Testis (tissue), 2 donors: Measurements from ENCODE around the gene PPM1F.

ENCODE experiments used
- POLR2A ChIP-seq: fragments of 450-650 bp; IDR thresholded peaks from one replicate; pipeline ENCODE4 v1.6.1; 2017; ENCODE audit warnings: antibody characterized with exemption, mild to moderate bottlenecking, moderate library complexity
- TF ChIP-seq, protein P1 (sequence below), 3 experiments: fragments of 450-650 bp in 2 of 3; fragments of 200-600 bp in 1 of 3; sonication (generic) in 1 of 3; IDR thresholded peaks; one replicate each; pipeline ENCODE4 v1.5.1; 2016 to 2019; ENCODE audit warnings: antibody characterized with exemption in 3 of 3, mild to moderate bottlenecking in 2 of 3, moderate library complexity in 1 of 3

DNA sequence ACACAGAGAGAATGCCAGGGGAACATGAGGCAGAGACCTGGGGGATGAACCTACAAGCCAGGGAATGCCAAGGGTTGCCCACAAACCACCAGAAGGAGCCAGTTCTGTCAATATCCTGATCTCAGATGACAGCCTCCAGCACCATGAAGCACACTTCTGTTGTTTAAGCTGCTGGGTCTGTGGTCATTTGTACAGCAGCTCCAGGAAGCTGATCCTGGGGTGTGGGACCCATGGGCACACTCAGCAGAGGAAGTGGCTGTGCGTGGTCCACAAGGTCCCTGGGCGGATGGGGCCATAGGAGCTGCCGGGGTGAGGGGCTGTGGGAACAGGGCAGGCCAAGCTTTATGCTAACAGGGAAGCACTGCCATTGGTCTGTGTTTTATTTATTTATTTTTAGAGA is 12.1 kb downstream of the PPM1F start:
- TF ChIP-seq, protein P1, sequence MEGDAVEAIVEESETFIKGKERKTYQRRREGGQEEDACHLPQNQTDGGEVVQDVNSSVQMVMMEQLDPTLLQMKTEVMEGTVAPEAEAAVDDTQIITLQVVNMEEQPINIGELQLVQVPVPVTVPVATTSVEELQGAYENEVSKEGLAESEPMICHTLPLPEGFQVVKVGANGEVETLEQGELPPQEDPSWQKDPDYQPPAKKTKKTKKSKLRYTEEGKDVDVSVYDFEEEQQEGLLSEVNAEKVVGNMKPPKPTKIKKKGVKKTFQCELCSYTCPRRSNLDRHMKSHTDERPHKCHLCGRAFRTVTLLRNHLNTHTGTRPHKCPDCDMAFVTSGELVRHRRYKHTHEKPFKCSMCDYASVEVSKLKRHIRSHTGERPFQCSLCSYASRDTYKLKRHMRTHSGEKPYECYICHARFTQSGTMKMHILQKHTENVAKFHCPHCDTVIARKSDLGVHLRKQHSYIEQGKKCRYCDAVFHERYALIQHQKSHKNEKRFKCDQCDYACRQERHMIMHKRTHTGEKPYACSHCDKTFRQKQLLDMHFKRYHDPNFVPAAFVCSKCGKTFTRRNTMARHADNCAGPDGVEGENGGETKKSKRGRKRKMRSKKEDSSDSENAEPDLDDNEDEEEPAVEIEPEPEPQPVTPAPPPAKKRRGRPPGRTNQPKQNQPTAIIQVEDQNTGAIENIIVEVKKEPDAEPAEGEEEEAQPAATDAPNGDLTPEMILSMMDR (IDR thresholded peaks at IDR 0.05) = no peak
- TF ChIP-seq POLR2A = no peak
